IMR-90 (cell line): ENCODE measurements around the gene FABP6.

ENCODE experiments used
- BHLHE40 ChIP-seq: fragments of 150-350 bp; IDR thresholded peaks from 2 replicates; pipeline ENCODE4 v1.6.1; 2016; ENCODE audit warnings: mild to moderate bottlenecking, low read depth, low read length
- CEBPB ChIP-seq: IDR thresholded peaks from 2 replicates; pipeline ENCODE4 v1.6.1; 2012; ENCODE audit warnings: low read depth, low read length, improper control_type of control experiment
- CHD1 ChIP-seq: IDR thresholded peaks from 2 replicates; pipeline ENCODE4 v1.6.1; 2012; ENCODE audit warnings: low read depth, low read length, improper control_type of control experiment
- CTCF ChIP-seq: conservative IDR thresholded peaks from 2 replicates; pipeline ENCODE4 v1.5.1; 2012; ENCODE audit warnings: mild to moderate bottlenecking, low read depth, low read length, improper control_type of control experiment
- POLR2A ChIP-seq: IDR thresholded peaks from 2 replicates; pipeline ENCODE4 v1.6.1; 2012; ENCODE audit warnings: mild to moderate bottlenecking, low read depth, low read length
- RAD21 ChIP-seq: IDR thresholded peaks from 2 replicates; pipeline ENCODE4 v1.6.1; 2012; ENCODE audit warnings: low read length, improper control_type of control experiment
- USF2 ChIP-seq: fragments of 150-350 bp; IDR thresholded peaks from 2 replicates; pipeline ENCODE4 v1.6.1; 2017; ENCODE audit warnings: mild to moderate bottlenecking, antibody characterized with exemption, low read length, low read depth

- no peak for TF ChIP-seq CTCF
- no peak for TF ChIP-seq POLR2A
- TF ChIP-seq USF2 = no peak
- TF ChIP-seq CHD1 = no peak
- no peak for TF ChIP-seq CEBPB
- no peak for TF ChIP-seq BHLHE40
- peak; percentile 1; the same call in 1 of the 2 replicates for TF ChIP-seq RAD21
These were observed 31.8 kb upstream of the FABP6 start for GRCh38 chr5:160197341-160198144.
